ENCODE measurements around the gene ASF1B.

DNA sequence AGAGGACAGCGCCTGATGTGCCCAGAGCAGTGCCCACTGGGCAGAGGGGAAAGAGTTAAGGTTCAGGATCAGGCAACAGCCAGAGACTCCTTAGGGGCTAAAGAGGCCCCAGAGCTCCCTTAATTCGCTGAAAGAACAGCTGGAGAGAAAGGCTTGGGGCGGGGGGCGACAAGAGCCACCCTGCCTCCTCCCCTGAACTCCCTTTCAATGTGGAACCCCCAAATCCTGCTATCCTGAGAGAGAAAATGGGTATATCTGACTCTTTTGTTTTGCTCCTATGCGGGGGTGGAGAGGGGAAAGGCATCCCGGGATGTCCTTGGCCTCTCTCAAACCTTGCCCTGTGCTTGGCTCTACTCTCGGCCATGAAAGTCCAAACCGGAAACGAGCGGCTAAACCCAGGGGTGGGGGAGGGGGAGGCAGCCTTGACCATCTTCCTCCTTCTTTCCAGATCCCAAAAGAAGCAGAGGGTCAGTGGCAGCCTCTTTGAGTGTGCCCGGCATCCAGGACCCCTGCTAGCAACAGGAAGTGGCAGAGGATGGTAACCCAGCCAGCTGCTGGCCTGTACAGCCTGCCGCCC lies 23.5 kb downstream of the ASF1B start:
- TF ChIP-seq GATA2 (IDR thresholded peaks at IDR 0.05; ENCODE audit: low read depth, low read length) (no peak), GATA3 (IDR thresholded peaks at IDR 0.05; ENCODE audit: low read depth, low read length) (no peak)
